Measurements from ENCODE around the gene SORL1.

SORL1 gene

GRCh38 chr11:121603316-121603715, 151.2 kb downstream of the SORL1 start:
- no peak for TF ChIP-seq CTCF (IDR thresholded peaks at IDR 0.05)
- H3K79me2 ChIP-seq, result no peaks in the 10 kb centered on the region
- no peak overlapping the region for H2AFZ ChIP-seq
- no peaks in the 10 kb centered on the region for H3K9me3 ChIP-seq (ENCODE audit: control insufficient read depth, low read length)
- H3K36me3 ChIP-seq (ENCODE audit: control insufficient read depth, insufficient read depth, low read length), result no peaks in the 10 kb centered on the region
- H3K27ac ChIP-seq, result no peak overlapping the region
- no peak overlapping the region for H3K9ac ChIP-seq
- H3K4me1 ChIP-seq, result no peaks in the 10 kb centered on the region
- H3K4me3 ChIP-seq (ENCODE audit: low read depth, low read length), result no peak overlapping the region
- no peak overlapping the region for H3K4me2 ChIP-seq (ENCODE audit: low read length)
- H3K27me3 ChIP-seq (ENCODE audit: control insufficient read depth, insufficient read depth, low read length), result no peaks in the 10 kb centered on the region

GRCh38 chr11:121604152-121604551, 152.0 kb downstream of the SORL1 start:
- no peak for TF ChIP-seq CTCF (IDR thresholded peaks at IDR 0.05)
- Histone ChIP-seq H3K9me3 (ENCODE audit: control insufficient read depth, low read length) (no peaks in the 10 kb centered on the region), H3K4me3 (ENCODE audit: low read depth, low read length) (no peak overlapping the region), H3K27me3 (ENCODE audit: control insufficient read depth, insufficient read depth, low read length) (no peaks in the 10 kb centered on the region), H3K36me3 (ENCODE audit: control insufficient read depth, insufficient read depth, low read length) (no peaks in the 10 kb centered on the region), H3K79me2 (no peaks in the 10 kb centered on the region), H2AFZ (no peak overlapping the region), H3K4me1 (no peaks in the 10 kb centered on the region), H3K27ac (no peak overlapping the region), H3K9ac (no peak overlapping the region), H3K4me2 (ENCODE audit: low read length) (no peak overlapping the region)

- Histone ChIP-seq H3K79me2 (no peaks in the 10 kb centered on the region), H3K27ac (no peak overlapping the region), H3K27me3 (ENCODE audit: control insufficient read depth, insufficient read depth, low read length) (no peaks in the 10 kb centered on the region), H3K9ac (no peak overlapping the region), H3K9me3 (ENCODE audit: control insufficient read depth, low read length) (no peaks in the 10 kb centered on the region), H3K4me1 (no peaks in the 10 kb centered on the region), H3K4me2 (ENCODE audit: low read length) (no peak overlapping the region), H3K4me3 (ENCODE audit: low read depth, low read length) (no peak overlapping the region), H2AFZ (no peak overlapping the region), H3K36me3 (ENCODE audit: control insufficient read depth, insufficient read depth, low read length) (no peaks in the 10 kb centered on the region)
- no peak for TF ChIP-seq CTCF (IDR thresholded peaks at IDR 0.05)
These were observed 154.2 kb downstream of the SORL1 start for GRCh38 chr11:121606354-121606753.

- no peak overlapping the region for H2AFZ ChIP-seq
- H3K4me1 ChIP-seq, result no peaks in the 10 kb centered on the region
- no peak overlapping the region for H3K27ac ChIP-seq
- H3K4me3 ChIP-seq (ENCODE audit: low read depth, low read length), result no peak overlapping the region
- no peaks in the 10 kb centered on the region for H3K36me3 ChIP-seq (ENCODE audit: control insufficient read depth, insufficient read depth, low read length)
- H3K27me3 ChIP-seq (ENCODE audit: control insufficient read depth, insufficient read depth, low read length), result no peaks in the 10 kb centered on the region
- TF ChIP-seq CTCF (IDR thresholded peaks at IDR 0.05), result no peak
- no peak overlapping the region for H3K9ac ChIP-seq
- no peaks in the 10 kb centered on the region for H3K79me2 ChIP-seq
- no peak overlapping the region for H3K4me2 ChIP-seq (ENCODE audit: low read length)
- no peaks in the 10 kb centered on the region for H3K9me3 ChIP-seq (ENCODE audit: control insufficient read depth, low read length)
These were observed 155.2 kb downstream of the SORL1 start for GRCh38 chr11:121607341-121607740.

GRCh38 chr11:121608545-121609098, 156.5 kb downstream of the SORL1 start:
- no peak for TF ChIP-seq CTCF (IDR thresholded peaks at IDR 0.05)
- H3K4me1 ChIP-seq, result no peaks in the 10 kb centered on the region
- H3K9me3 ChIP-seq (ENCODE audit: control insufficient read depth, low read length), result no peaks in the 10 kb centered on the region
- no peaks in the 10 kb centered on the region for H3K79me2 ChIP-seq
- no peak overlapping the region for H3K9ac ChIP-seq
- H3K36me3 ChIP-seq (ENCODE audit: control insufficient read depth, insufficient read depth, low read length), result no peaks in the 10 kb centered on the region
- H3K4me3 ChIP-seq (ENCODE audit: low read depth, low read length), result no peak overlapping the region
- no peak overlapping the region for H3K27ac ChIP-seq
- no peak overlapping the region for H3K4me2 ChIP-seq (ENCODE audit: low read length)
- no peaks in the 10 kb centered on the region for H3K27me3 ChIP-seq (ENCODE audit: control insufficient read depth, insufficient read depth, low read length)
- H2AFZ ChIP-seq, result no peak overlapping the region
